ENCODE data around the gene RPL39L.

- no peak for TF ChIP-seq CTCF (tag by site-specific recombination; IDR thresholded peaks at IDR 0.05)
- TF ChIP-seq ZBTB8A (tag by site-specific recombination; IDR thresholded peaks at IDR 0.05) = no peak
- TF ChIP-seq ZNF274 (IDR thresholded peaks at IDR 0.05; ENCODE audit: low read length) = no peak
- TF ChIP-seq ZNF274 (tag by site-specific recombination; IDR thresholded peaks at IDR 0.05; ENCODE audit: borderline replicate concordance) = no peak
- TF ChIP-seq ZNF449 (tag by site-specific recombination; IDR thresholded peaks at IDR 0.05) = no peak
- TF ChIP-seq BCL11B (tag by site-specific recombination; IDR thresholded peaks at IDR 0.05; ENCODE audit: low read depth) = no peak
- TF ChIP-seq ZNF768 (tag by site-specific recombination; IDR thresholded peaks at IDR 0.05) = no peak
- no peak for TF ChIP-seq ZNF248 (tag by site-specific recombination; IDR thresholded peaks at IDR 0.05)
- no peak for TF ChIP-seq ZNF626 (tag by site-specific recombination; IDR thresholded peaks at IDR 0.05)
- no peak for TF ChIP-seq ZNF366 (tag by site-specific recombination; conservative IDR thresholded peaks at IDR 0.05)
- no peak for TF ChIP-seq GLI2 (tag by site-specific recombination; IDR thresholded peaks at IDR 0.05; ENCODE audit: borderline replicate concordance, low read depth)
Observed at GRCh38 chr3:187185759-187186158, 46.5 kb upstream of the RPL39L start.
